Measurements from ENCODE around the gene STAC3. TPM values are rescaled to one million over a fixed set of nuclear protein-coding genes. Genes with fewer than 3 reads are reported as not detected.

The STAC3 gene
- total and polyA plus RNA-seq, 10 of the 15 experiments (the other 5 are each of a cell fraction or from before 2014, with no cell fraction given): 0.49 to 9.9 (median 3.8) TPM

GRCh38 chr12:57247041-57247440 lies 3.9 kb downstream of the STAC3 start:
- Histone ChIP-seq H3K4me1 (ENCODE audit: control insufficient read depth, insufficient read depth, low read length) (peaks cover 17% of the 10 kb centered on the region; the same call in 1 of the 2 replicates), H4K20me1 (ENCODE audit: control insufficient read depth, insufficient read depth) (no peaks in the 10 kb centered on the region; the same call in 1 of the 2 replicates), H3K9me3 (replicated peaks; ENCODE audit: control insufficient read depth, insufficient read depth, low read length) (no peaks in the 10 kb centered on the region), H3K27ac (ENCODE audit: control insufficient read depth, insufficient read depth) (no peak overlapping the region), H3K27me3 (replicated peaks in 1 of 2; ENCODE audit: control insufficient read depth in 2 of 2, insufficient read depth in 2 of 2, low read length in 1 of 2) (peaks cover 0 to 3% of the 10 kb centered on the region in 2 experiments; a peak in 3 of 4 replicates), H3K4me3 (no peak overlapping the region), H2AFZ (ENCODE audit: control insufficient read depth, low read depth, low read length) (no peak overlapping the region), H3K4me2 (ENCODE audit: control insufficient read depth, insufficient read depth) (no peak overlapping the region), H3K79me2 (ENCODE audit: control insufficient read depth, insufficient read depth, low read length) (no peaks in the 10 kb centered on the region), H3K9ac (ENCODE audit: control insufficient read depth, insufficient read depth, low read length) (no peak overlapping the region), H3K36me3 (ENCODE audit: control insufficient read depth in 2 of 2, insufficient read depth in 2 of 2, low read length in 1 of 2) (no peaks in the 10 kb centered on the region)
- 90% methylated on average over 1 of the region's 1 CpG for WGBS (ENCODE audit: insufficient coverage, insufficient replicate concordance, low lambda C conversion rate, missing lambda C conversion rate)
- in situ Hi-C loops (cut with MboI): loop anchor here (5.0 kb wide), 1 partner anchor 35 kb away; no protein-coding TSS in a partner anchor
- SMC1A ChIA-PET (ENCODE audit: uncharacterized antibody, unreplicated experiment): interaction anchor here (1.5 to 2.2 kb wide), 2 partner anchors 17 to 33 kb away, joined by 6 to 9 read pairs; partner anchors contain the start of gene SHMT2
- DNase-seq (ENCODE audit: low read depth, low spot score): no peak
- FAIRE-seq: no peak
- intact Hi-C loops (cut with micrococcal nuclease; ENCODE audit: unreplicated experiment): no loop called here
- CTCF ChIA-PET: interaction anchor here (1.3 to 4.0 kb wide), 2 partner anchors 16 to 33 kb away, joined by 3 to 30 read pairs; no protein-coding TSS in a partner anchor
- BruUV-seq (replicated peaks): no TSS peak
- no peak for ATAC-seq
- TF ChIP-seq BCL3 (IDR thresholded peaks at IDR 0.05; ENCODE audit: borderline replicate concordance, insufficient read depth, low read depth, low read length, poor library complexity, severe bottlenecking) (no peak), SMARCA5 (IDR thresholded peaks at IDR 0.05) (no peak)
- POLR2A ChIA-PET: interaction anchor here (0.7 to 0.9 kb wide), 2 partner anchors 208 to 214 kb away, joined by 3 to 6 read pairs; no protein-coding TSS in a partner anchor
- RAD21 ChIA-PET (ENCODE audit: unreplicated experiment): interaction anchor here (0.7 to 14.4 kb wide), 3 partner anchors 31 to 206 kb away, joined by 3 to 85 read pairs (median 4); partner anchors contain the start of gene INHBE

DNA sequence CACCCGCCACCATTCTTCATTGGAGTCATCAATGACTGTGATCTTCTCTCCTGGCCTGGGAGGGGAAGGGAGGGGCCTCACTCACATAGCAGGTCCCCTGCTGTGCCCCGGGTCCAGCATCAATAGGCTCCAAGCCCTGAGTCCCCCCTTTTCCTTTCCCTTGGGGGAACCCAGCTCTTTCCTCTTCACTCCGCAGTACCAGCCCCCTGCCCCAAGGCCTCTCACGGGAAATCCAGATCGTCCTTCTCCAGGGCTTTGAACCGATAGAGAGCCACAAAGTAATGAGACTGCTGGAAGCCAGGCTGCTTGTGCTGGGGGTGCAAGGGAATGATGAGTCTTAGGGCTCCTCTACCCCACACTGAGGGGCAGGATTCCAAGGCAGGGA lies 6.7 kb downstream of the STAC3 start:
- Histone ChIP-seq H3K36me3 (ENCODE audit: control insufficient read depth in 2 of 2, insufficient read depth in 2 of 2, low read length in 1 of 2) (no peaks in the 10 kb centered on the region), H3K79me2 (ENCODE audit: control insufficient read depth, insufficient read depth, low read length) (no peaks in the 10 kb centered on the region), H3K4me1 (ENCODE audit: control insufficient read depth, insufficient read depth, low read length) (peaks cover 33% of the 10 kb centered on the region), H3K9me3 (replicated peaks; ENCODE audit: control insufficient read depth, insufficient read depth, low read length) (no peaks in the 10 kb centered on the region), H3K9ac (ENCODE audit: control insufficient read depth, insufficient read depth, low read length) (no peak overlapping the region), H4K20me1 (ENCODE audit: control insufficient read depth, insufficient read depth) (peaks cover 2% of the 10 kb centered on the region; the same call in 1 of the 2 replicates), H2AFZ (ENCODE audit: control insufficient read depth, low read depth, low read length) (no peak overlapping the region), H3K27me3 (replicated peaks in 1 of 2; ENCODE audit: control insufficient read depth in 2 of 2, insufficient read depth in 2 of 2, low read length in 1 of 2) (peaks cover 5% of the 10 kb centered on the region in 2 experiments; a peak in 3 of 4 replicates), H3K4me2 (ENCODE audit: control insufficient read depth, insufficient read depth) (no peak overlapping the region), H3K27ac (ENCODE audit: control insufficient read depth, insufficient read depth) (no peak overlapping the region), H3K4me3 (no peak overlapping the region)
- no peak for ATAC-seq
- intact Hi-C loops (cut with micrococcal nuclease; ENCODE audit: unreplicated experiment): loop anchor here (5.0 kb wide), 1 partner anchor 122 kb away; no protein-coding TSS in a partner anchor
- ChIA-PET RAD21 (ENCODE audit: unreplicated experiment) (interaction anchor here (1.0 to 14.4 kb wide), 3 partner anchors 15 to 209 kb away, joined by 3 to 85 read pairs (median 7); partner anchors contain the start of genes INHBE and SHMT2), CTCF (interaction anchor here (1.9 to 10.7 kb wide), 5 partner anchors 16 to 209 kb away, joined by 5 to 271 read pairs (median 90); partner anchors contain the start of genes INHBE and SHMT2), SMC1A (ENCODE audit: uncharacterized antibody, unreplicated experiment) (interaction anchor here (1.1 to 8.1 kb wide), 4 partner anchors 13 to 208 kb away, joined by 4 to 55 read pairs (median 4); no protein-coding TSS in a partner anchor), POLR2A (no interaction called here)
- no peak for TF ChIP-seq SMAD5 (IDR thresholded peaks at IDR 0.05; ENCODE audit: low read depth)
- TF ChIP-seq ZZZ3 (IDR thresholded peaks at IDR 0.05; ENCODE audit: control insufficient read depth, insufficient read length, low read depth): no peak
- TF ChIP-seq HDGF (IDR thresholded peaks at IDR 0.05): no peak
- no peak for TF ChIP-seq SREBF2 (IDR thresholded peaks at IDR 0.05; ENCODE audit: low read length)
- TF ChIP-seq EED (IDR thresholded peaks at IDR 0.05; ENCODE audit: low read depth): no peak
- no peak for TF ChIP-seq NKRF (conservative IDR thresholded peaks at IDR 0.05)
- TF ChIP-seq, protein P1, sequence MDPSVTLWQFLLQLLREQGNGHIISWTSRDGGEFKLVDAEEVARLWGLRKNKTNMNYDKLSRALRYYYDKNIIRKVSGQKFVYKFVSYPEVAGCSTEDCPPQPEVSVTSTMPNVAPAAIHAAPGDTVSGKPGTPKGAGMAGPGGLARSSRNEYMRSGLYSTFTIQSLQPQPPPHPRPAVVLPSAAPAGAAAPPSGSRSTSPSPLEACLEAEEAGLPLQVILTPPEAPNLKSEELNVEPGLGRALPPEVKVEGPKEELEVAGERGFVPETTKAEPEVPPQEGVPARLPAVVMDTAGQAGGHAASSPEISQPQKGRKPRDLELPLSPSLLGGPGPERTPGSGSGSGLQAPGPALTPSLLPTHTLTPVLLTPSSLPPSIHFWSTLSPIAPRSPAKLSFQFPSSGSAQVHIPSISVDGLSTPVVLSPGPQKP (IDR thresholded peaks at IDR 0.05; ENCODE audit: low read depth, low read length): no peak
- TF ChIP-seq, protein P2, sequence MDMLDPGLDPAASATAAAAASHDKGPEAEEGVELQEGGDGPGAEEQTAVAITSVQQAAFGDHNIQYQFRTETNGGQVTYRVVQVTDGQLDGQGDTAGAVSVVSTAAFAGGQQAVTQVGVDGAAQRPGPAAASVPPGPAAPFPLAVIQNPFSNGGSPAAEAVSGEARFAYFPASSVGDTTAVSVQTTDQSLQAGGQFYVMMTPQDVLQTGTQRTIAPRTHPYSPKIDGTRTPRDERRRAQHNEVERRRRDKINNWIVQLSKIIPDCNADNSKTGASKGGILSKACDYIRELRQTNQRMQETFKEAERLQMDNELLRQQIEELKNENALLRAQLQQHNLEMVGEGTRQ (IDR thresholded peaks at IDR 0.05; ENCODE audit: borderline replicate concordance, low read depth, low read length): no peak
- BruUV-seq (replicated peaks): no TSS peak
- 72% methylated on average over 6 of the region's 6 CpGs for WGBS (ENCODE audit: insufficient coverage, insufficient replicate concordance, low lambda C conversion rate, missing lambda C conversion rate)
- no peak for DNase-seq (ENCODE audit: low read depth, low spot score)
- no peak for FAIRE-seq
- in situ Hi-C loops (cut with MboI): no loop called here

Measured in GM12878 (cell line).